Measurements from ENCODE around the gene MARCHF3.
"Not testable (repeated sequence)": the region's sequence is repeated elsewhere in the genome, so short reads cannot be mapped to it uniquely, and the experiment has no call there.

GRCh38 chr5:126890414-126890813, 139.9 kb downstream of the MARCHF3 start:
- not testable (repeated sequence) for TF ChIP-seq CTCF, POLR2A (IDR thresholded peaks at IDR 0.05)
